ENCODE results near the gene RUBCNL. TPM values are rescaled to one million over a fixed set of nuclear protein-coding genes. Genes with fewer than 3 reads are reported as not detected.
A peak's percentile ranks its signal among the peaks of the same experiment; 100 is the strongest.

The RUBCNL gene
- total and polyA plus RNA-seq, 2 donors, result 17.1 to 48.4 TPM

- H3K9me3 ChIP-seq (ENCODE audit: control insufficient read depth in 2 of 2, insufficient read depth in 1 of 2, low read length in 1 of 2), result peaks cover 0 to 3% of the 10 kb centered on the region in 2 donors
- DNase-seq (ENCODE audit: low read depth in 6 of 9, low spot score in 9 of 9), result no peak
- H3K27ac ChIP-seq (ENCODE audit: low read depth in 1 of 2, low read length in 1 of 2), result no peak overlapping the region
- H3K27me3 ChIP-seq (ENCODE audit: control insufficient read depth in 2 of 2, insufficient read depth in 1 of 2, low read length in 1 of 2), result no peaks in the 10 kb centered on the region
- WGBS, result 98% methylated on average over 2 of the region's 2 CpGs
- H3K36me3 ChIP-seq (ENCODE audit: control insufficient read depth in 2 of 2, insufficient read depth in 2 of 2, low read length in 1 of 2), result no peaks in the 10 kb centered on the region
- H3K4me1 ChIP-seq (ENCODE audit: control insufficient read depth in 2 of 2, insufficient read depth in 2 of 2, low read length in 2 of 2), result peaks cover 2 to 3% of the 10 kb centered on the region in 2 donors
- no peak overlapping the region for H3K4me3 ChIP-seq (ENCODE audit: low read length in 2 of 2)
These were observed 75.8 kb downstream of the RUBCNL start for GRCh38 chr13:46311217-46311616.

DNA sequence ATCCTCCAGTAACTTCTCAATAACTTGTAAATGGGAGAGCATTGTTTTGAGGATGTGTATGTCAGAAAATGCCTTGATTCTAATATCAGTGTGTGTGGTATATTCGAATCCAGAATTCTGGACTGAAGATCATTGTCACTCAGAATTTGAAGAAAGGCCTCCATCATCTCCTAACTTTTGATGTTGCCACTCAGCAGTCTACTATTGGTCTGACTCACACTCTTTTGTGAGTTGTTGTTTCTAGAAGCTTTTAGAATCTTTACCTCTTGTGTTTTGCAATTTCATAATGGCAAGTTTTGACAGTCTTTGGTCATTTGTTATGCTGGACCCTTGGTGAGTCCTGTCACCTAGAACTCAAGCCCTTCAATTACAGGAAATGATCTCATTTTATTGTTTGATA is 77.0 kb downstream of the RUBCNL start:
- WGBS, result 97% methylated on average over 1 of the region's 1 CpG
- Histone ChIP-seq H3K4me1 (ENCODE audit: control insufficient read depth in 2 of 2, insufficient read depth in 2 of 2, low read length in 2 of 2) (peaks cover 0 to 2% of the 10 kb centered on the region in 2 donors), H3K36me3 (ENCODE audit: control insufficient read depth in 2 of 2, insufficient read depth in 2 of 2, low read length in 1 of 2) (no peaks in the 10 kb centered on the region), H3K4me3 (ENCODE audit: low read length in 2 of 2) (no peak overlapping the region), H3K27me3 (ENCODE audit: control insufficient read depth in 2 of 2, insufficient read depth in 1 of 2, low read length in 1 of 2) (no peaks in the 10 kb centered on the region), H3K27ac (ENCODE audit: low read depth in 1 of 2, low read length in 1 of 2) (no peak overlapping the region), H3K9me3 (ENCODE audit: control insufficient read depth in 2 of 2, insufficient read depth in 1 of 2, low read length in 1 of 2) (peaks cover 0 to 3% of the 10 kb centered on the region in 2 donors)
- no peak for DNase-seq (ENCODE audit: low read depth in 6 of 9, low spot score in 9 of 9)

DNA sequence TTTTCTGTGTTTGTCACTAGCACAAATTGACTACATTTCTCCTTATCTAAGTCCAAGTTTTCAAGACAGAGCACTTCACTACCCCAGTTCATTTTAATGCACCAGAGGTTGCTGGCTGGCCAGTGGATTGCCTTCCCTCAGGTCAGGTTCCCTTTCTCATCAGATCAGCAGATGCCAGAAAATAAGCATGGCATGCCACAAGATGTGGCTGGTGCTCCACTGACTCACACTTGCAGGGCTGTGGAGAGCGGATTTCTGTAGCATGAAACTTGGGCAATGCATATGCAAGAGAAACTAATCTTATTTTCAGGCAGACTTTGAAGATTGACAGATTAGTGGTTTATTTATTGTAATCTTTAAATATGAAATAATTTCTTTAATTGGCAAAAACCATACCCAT is 79.5 kb downstream of the RUBCNL start:
- peaks cover 6 to 9% of the 10 kb centered on the region in 2 donors for H3K4me1 ChIP-seq (ENCODE audit: control insufficient read depth in 2 of 2, insufficient read depth in 2 of 2, low read length in 2 of 2)
- H3K27ac ChIP-seq (ENCODE audit: low read depth in 1 of 2, low read length in 1 of 2), result no peak overlapping the region
- H3K36me3 ChIP-seq (ENCODE audit: control insufficient read depth in 2 of 2, insufficient read depth in 2 of 2, low read length in 1 of 2), result no peaks in the 10 kb centered on the region
- H3K27me3 ChIP-seq (ENCODE audit: control insufficient read depth in 2 of 2, insufficient read depth in 1 of 2, low read length in 1 of 2), result no peaks in the 10 kb centered on the region
- 94% methylated on average over 1 of the region's 1 CpG for WGBS
- no peak for DNase-seq (ENCODE audit: low read depth in 6 of 9, low spot score in 9 of 9)
- H3K9me3 ChIP-seq (ENCODE audit: control insufficient read depth in 2 of 2, insufficient read depth in 1 of 2, low read length in 1 of 2), result peaks cover 0 to 3% of the 10 kb centered on the region in 2 donors
- H3K4me3 ChIP-seq (ENCODE audit: low read length in 2 of 2), result no peak overlapping the region

GRCh38 chr13:46304546-46304945 is 82.5 kb downstream of the RUBCNL start:
- peak overlapping the region in 1 of 2 donors; percentile 83 for H3K27ac ChIP-seq (ENCODE audit: low read depth in 1 of 2, low read length in 1 of 2)

DNA sequence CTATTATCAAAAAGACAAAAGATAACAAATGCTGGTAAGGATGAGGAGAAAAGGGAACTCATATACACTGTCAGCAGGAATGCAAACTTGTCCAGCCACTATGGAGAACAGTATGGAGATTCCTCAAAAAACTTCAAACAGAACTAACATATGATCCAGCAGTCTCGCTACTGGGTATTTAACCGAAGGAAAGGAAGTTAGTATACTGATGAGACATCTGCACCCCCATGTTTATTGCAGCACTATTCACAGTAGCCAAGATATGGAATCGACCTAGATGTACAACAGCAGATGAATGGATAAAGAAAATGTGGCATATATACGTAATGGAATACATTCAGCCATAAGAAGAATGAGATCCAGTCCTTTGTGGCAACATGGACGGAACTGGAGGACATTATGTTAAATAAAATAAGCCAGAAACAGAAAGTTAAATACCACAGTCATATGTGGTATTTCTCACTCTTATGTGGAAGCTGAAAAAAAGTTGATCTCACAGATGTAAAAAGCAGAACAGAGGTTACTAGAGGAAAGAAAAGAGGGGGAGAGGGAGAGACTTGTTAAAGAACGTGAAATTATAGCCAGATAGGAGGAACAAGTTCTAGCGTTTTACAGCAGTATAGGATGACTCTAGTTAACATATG is 83.2 kb downstream of the RUBCNL start:
- H3K4me1 ChIP-seq (ENCODE audit: control insufficient read depth in 2 of 2, insufficient read depth in 2 of 2, low read length in 2 of 2), result peaks cover 6 to 9% of the 10 kb centered on the region in 2 donors
- peaks cover 0 to 12% of the 10 kb centered on the region in 2 donors for H3K9me3 ChIP-seq (ENCODE audit: control insufficient read depth in 2 of 2, insufficient read depth in 1 of 2, low read length in 1 of 2)
- DNase-seq (ENCODE audit: low read depth in 6 of 9, low spot score in 9 of 9), result peak in 1 of 9 donors; percentile 58
- H3K4me3 ChIP-seq (ENCODE audit: low read length in 2 of 2), result peak overlapping the region in 1 of 2 donors; percentile 2
- peak overlapping the region; percentile 60 to 65 for H3K27ac ChIP-seq (ENCODE audit: low read depth in 1 of 2, low read length in 1 of 2)
- 20% methylated on average over 7 of the region's 7 CpGs for WGBS
- H3K36me3 ChIP-seq (ENCODE audit: control insufficient read depth in 2 of 2, insufficient read depth in 2 of 2, low read length in 1 of 2), result no peaks in the 10 kb centered on the region
- H3K27me3 ChIP-seq (ENCODE audit: control insufficient read depth in 2 of 2, insufficient read depth in 1 of 2, low read length in 1 of 2), result no peaks in the 10 kb centered on the region

More at GRCh38 chr13:46304546-46304945, 82.5 kb downstream of the RUBCNL start:
- DNase-seq (ENCODE audit: low read depth in 6 of 9, low spot score in 9 of 9), result no peak
- no peak overlapping the region for H3K4me3 ChIP-seq (ENCODE audit: low read length in 2 of 2)
- peaks cover 0 to 8% of the 10 kb centered on the region in 2 donors for H3K9me3 ChIP-seq (ENCODE audit: control insufficient read depth in 2 of 2, insufficient read depth in 1 of 2, low read length in 1 of 2)
- 98% methylated on average over 3 of the region's 3 CpGs for WGBS
- no peaks in the 10 kb centered on the region for H3K36me3 ChIP-seq (ENCODE audit: control insufficient read depth in 2 of 2, insufficient read depth in 2 of 2, low read length in 1 of 2)
- H3K27me3 ChIP-seq (ENCODE audit: control insufficient read depth in 2 of 2, insufficient read depth in 1 of 2, low read length in 1 of 2), result no peaks in the 10 kb centered on the region
- H3K4me1 ChIP-seq (ENCODE audit: control insufficient read depth in 2 of 2, insufficient read depth in 2 of 2, low read length in 2 of 2), result peaks cover 6 to 9% of the 10 kb centered on the region in 2 donors

- H3K27me3 ChIP-seq (ENCODE audit: control insufficient read depth in 2 of 2, insufficient read depth in 1 of 2, low read length in 1 of 2), result no peaks in the 10 kb centered on the region
- H3K27ac ChIP-seq (ENCODE audit: low read depth in 1 of 2, low read length in 1 of 2), result peak overlapping the region; percentile 97 to 98
- 15% methylated on average over 3 of the region's 3 CpGs for WGBS
- H3K36me3 ChIP-seq (ENCODE audit: control insufficient read depth in 2 of 2, insufficient read depth in 2 of 2, low read length in 1 of 2), result no peaks in the 10 kb centered on the region
- H3K4me1 ChIP-seq (ENCODE audit: control insufficient read depth in 2 of 2, insufficient read depth in 2 of 2, low read length in 2 of 2), result peaks cover 37 to 56% of the 10 kb centered on the region in 2 donors
- H3K4me3 ChIP-seq (ENCODE audit: low read length in 2 of 2), result no peak overlapping the region
- DNase-seq (ENCODE audit: low read depth in 6 of 9, low spot score in 9 of 9), result peak in 1 of 9 donors; percentile 65
- H3K9me3 ChIP-seq (ENCODE audit: control insufficient read depth in 2 of 2, insufficient read depth in 1 of 2, low read length in 1 of 2), result peaks cover 0 to 12% of the 10 kb centered on the region in 2 donors
These were observed 89.7 kb downstream of the RUBCNL start for GRCh38 chr13:46297361-46297811.

DNA sequence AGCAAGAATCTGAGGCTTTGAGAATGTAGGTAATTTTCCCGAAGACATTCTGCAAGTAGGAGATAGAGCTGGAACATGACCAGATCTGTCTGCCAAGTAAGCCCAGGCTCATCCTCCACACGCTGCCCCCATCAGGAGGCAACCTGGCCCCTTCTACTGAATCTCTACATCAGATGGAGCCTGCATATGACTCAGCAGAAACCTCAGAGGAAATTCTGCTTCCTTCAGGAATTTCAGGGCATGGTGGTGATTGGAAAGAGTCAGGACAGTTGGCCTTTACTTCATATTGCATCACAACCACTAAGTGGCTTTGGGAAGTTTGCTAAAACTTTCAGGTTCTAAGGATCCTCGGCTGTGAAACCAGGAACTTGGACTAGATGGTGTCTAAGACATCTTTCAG is 90.1 kb downstream of the RUBCNL start:
- Histone ChIP-seq H3K9me3 (ENCODE audit: control insufficient read depth in 2 of 2, insufficient read depth in 1 of 2, low read length in 1 of 2) (peaks cover 0 to 10% of the 10 kb centered on the region in 2 donors), H3K27me3 (ENCODE audit: control insufficient read depth in 2 of 2, insufficient read depth in 1 of 2, low read length in 1 of 2) (no peaks in the 10 kb centered on the region), H3K36me3 (ENCODE audit: control insufficient read depth in 2 of 2, insufficient read depth in 2 of 2, low read length in 1 of 2) (no peaks in the 10 kb centered on the region), H3K4me1 (ENCODE audit: control insufficient read depth in 2 of 2, insufficient read depth in 2 of 2, low read length in 2 of 2) (peaks cover 37 to 56% of the 10 kb centered on the region in 2 donors), H3K27ac (ENCODE audit: low read depth in 1 of 2, low read length in 1 of 2) (peak overlapping the region; percentile 97 to 98), H3K4me3 (ENCODE audit: low read length in 2 of 2) (no peak overlapping the region)
- WGBS, result 60% methylated on average over 3 of the region's 3 CpGs
- no peak for DNase-seq (ENCODE audit: low read depth in 6 of 9, low spot score in 9 of 9)

DNA sequence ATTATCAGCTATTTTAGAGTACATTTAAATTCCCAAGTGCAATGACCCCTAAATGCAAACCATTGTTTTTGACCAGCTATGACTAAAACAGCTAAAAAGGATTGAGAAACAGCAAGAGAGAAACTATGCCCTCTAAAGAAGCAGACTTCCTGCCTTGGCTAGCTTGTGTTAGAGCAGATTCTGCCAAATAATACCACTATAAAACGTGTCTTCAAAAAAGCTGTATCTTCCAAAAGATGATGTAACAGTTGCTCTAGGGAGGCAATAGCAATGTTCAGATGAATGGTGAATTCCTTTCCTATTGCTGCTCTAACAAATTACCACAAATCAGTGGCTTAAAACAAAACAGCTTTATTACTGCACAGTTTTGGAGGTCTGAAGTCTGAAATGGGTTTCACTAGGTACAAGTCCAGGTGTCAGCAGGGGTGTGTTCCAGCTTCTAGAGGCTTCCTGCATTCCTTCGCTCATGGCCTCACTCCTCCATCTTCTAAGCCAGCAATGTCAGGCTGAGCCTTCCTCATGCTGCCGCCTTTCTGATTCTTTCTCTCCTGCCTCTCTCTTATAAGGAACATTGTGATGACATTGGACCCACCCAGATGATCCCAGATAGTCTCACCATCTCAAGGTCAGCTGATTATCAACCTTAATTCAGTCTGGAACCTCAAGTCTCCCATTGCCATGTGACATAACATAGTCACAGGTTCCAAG is 90.8 kb downstream of the RUBCNL start:
- DNase-seq (ENCODE audit: low read depth in 6 of 9, low spot score in 9 of 9), result peak in 1 of 9 donors; percentile 58
- no peaks in the 10 kb centered on the region for H3K27me3 ChIP-seq (ENCODE audit: control insufficient read depth in 2 of 2, insufficient read depth in 1 of 2, low read length in 1 of 2)
- peak overlapping the region; percentile 97 to 98 for H3K27ac ChIP-seq (ENCODE audit: low read depth in 1 of 2, low read length in 1 of 2)
- H3K9me3 ChIP-seq (ENCODE audit: control insufficient read depth in 2 of 2, insufficient read depth in 1 of 2, low read length in 1 of 2), result peaks cover 0 to 7% of the 10 kb centered on the region in 2 donors
- H3K4me1 ChIP-seq (ENCODE audit: control insufficient read depth in 2 of 2, insufficient read depth in 2 of 2, low read length in 2 of 2), result peaks cover 40 to 56% of the 10 kb centered on the region in 2 donors
- WGBS, result 53% methylated on average over 3 of the region's 3 CpGs
- H3K36me3 ChIP-seq (ENCODE audit: control insufficient read depth in 2 of 2, insufficient read depth in 2 of 2, low read length in 1 of 2), result no peaks in the 10 kb centered on the region
- H3K4me3 ChIP-seq (ENCODE audit: low read length in 2 of 2), result no peak overlapping the region

- no peak overlapping the region for H3K4me3 ChIP-seq (ENCODE audit: low read length in 2 of 2)
- WGBS, result 6% methylated on average over 7 of the region's 7 CpGs
- H3K27ac ChIP-seq (ENCODE audit: low read depth in 1 of 2, low read length in 1 of 2), result peak overlapping the region; percentile 97 to 98
- peaks cover 47 to 62% of the 10 kb centered on the region in 2 donors for H3K4me1 ChIP-seq (ENCODE audit: control insufficient read depth in 2 of 2, insufficient read depth in 2 of 2, low read length in 2 of 2)
- peak; percentile 77 to 96 (median 89) for DNase-seq (ENCODE audit: low read depth in 6 of 9, low spot score in 9 of 9)
- H3K27me3 ChIP-seq (ENCODE audit: control insufficient read depth in 2 of 2, insufficient read depth in 1 of 2, low read length in 1 of 2), result no peaks in the 10 kb centered on the region
- peaks cover 0 to 4% of the 10 kb centered on the region in 2 donors for H3K9me3 ChIP-seq (ENCODE audit: control insufficient read depth in 2 of 2, insufficient read depth in 1 of 2, low read length in 1 of 2)
- no peaks in the 10 kb centered on the region for H3K36me3 ChIP-seq (ENCODE audit: control insufficient read depth in 2 of 2, insufficient read depth in 2 of 2, low read length in 1 of 2)
These were observed 91.4 kb downstream of the RUBCNL start for GRCh38 chr13:46295491-46296114.

All from thymus (tissue), 11 donors.